Left lung (tissue), 10 donors: ENCODE results near the gene HOXC5. TPM values are rescaled to one million over a fixed set of nuclear protein-coding genes. Genes with fewer than 3 reads are reported as not detected.

ENCODE experiments used
- ATAC-seq: fragments of 200-7000 bp; cut with Tn5 transposase; one replicate; pipeline ENCODE4 v1.9.1; 2020; ENCODE audit warnings: moderate library complexity
- DNase-seq, 4 donors: peaks; one replicate each; pipeline ENCODE4 v3.0.0-alpha.2; 2013 to 2020
- H3K27ac ChIP-seq, 2 donors: fragments of 200-600 bp; sonication (generic) in 1 of 2; one replicate each; pipeline versions ENCODE4 v1.5.0 to v1.8.0; 2020 to 2021
- H3K27me3 ChIP-seq, 2 donors: fragments of 200-600 bp; sonication (generic) in 1 of 2; one replicate each; pipeline versions ENCODE4 v1.5.0 to v1.8.0; 2020 to 2021
- H3K36me3 ChIP-seq, 2 donors: fragments of 200-600 bp; sonication (generic) in 1 of 2; one replicate each; pipeline versions ENCODE4 v1.5.0 to v1.8.0; 2020 to 2021
- H3K4me1 ChIP-seq, 2 donors: fragments of 200-600 bp; one replicate each; pipeline ENCODE4 v1.8.0; 2021
- H3K4me3 ChIP-seq, 2 donors: fragments of 200-600 bp; sonication (generic) in 1 of 2; one replicate each; pipeline versions ENCODE4 v1.5.0 to v1.8.0; 2020 to 2021; ENCODE audit warnings: mild to moderate bottlenecking in 1 of 2
- H3K9me3 ChIP-seq, 2 donors: fragments of 200-600 bp; sonication (generic) in 1 of 2; one replicate each; pipeline versions ENCODE4 v1.5.0 to v1.8.0; 2020 to 2021
- CTCF ChIP-seq, 2 donors: fragments of 200-600 bp; sonication (generic) in 1 of 2; IDR thresholded peaks; one replicate each; pipeline versions ENCODE4 v1.5.0 to v1.8.0; 2021; ENCODE audit warnings: antibody characterized with exemption in 2 of 2
- intact Hi-C, 2 donors: fragments of 100-400 bp; cut with DNase I; formaldehyde crosslinking; loops; one replicate each; pipeline versions ENCODE4 v1.11.2 to v1.14.2; 2022
- polyA plus RNA-seq, 6 donors: library from polyadenylated mRNA; unstranded; fragments of 120-200 nt; gene quantifications; one replicate each; pipeline ENCODE4 v1.2.1, GENCODE V29; 2013; ENCODE audit not compliant: insufficient read length in 6 of 6
- total RNA-seq, 2 donors: library from RNA; stranded (reverse); fragmentation: NEBNext Ultra II Directional; extraction: Animal tissue kit (Norgen Biotek cat#: 25700); gene quantifications; one replicate each; pipeline ENCODE4 v1.2.1, GENCODE V29; 2021
- donor health status: DM: no; HTN: yes; CAD: no.
- donor health status: DM: no; HTN: no; CAD: no.

Gene HOXC5
- total and polyA plus RNA-seq, 8 donors, result 0.11 to 0.38 (median 0.28) TPM

- no peak for DNase-seq
- H3K4me3 ChIP-seq, result no peak overlapping the region
- H3K27me3 ChIP-seq, result peaks cover 91 to 98% of the 10 kb centered on the region in 2 donors
- H3K4me1 ChIP-seq, result peaks cover 4 to 27% of the 10 kb centered on the region in 2 donors
- H3K36me3 ChIP-seq, result no peaks in the 10 kb centered on the region
- intact Hi-C loops, result loop anchor here in 1 of 2 donors (5.0 kb wide), 1 partner anchor 181 kb away; no protein-coding TSS in a partner anchor
- ATAC-seq, result no peak
- TF ChIP-seq CTCF (IDR thresholded peaks at IDR 0.05), result no peak
- no peaks in the 10 kb centered on the region for H3K9me3 ChIP-seq
- no peak overlapping the region for H3K27ac ChIP-seq
These were observed 21.7 kb upstream of the HOXC5 start for GRCh38 chr12:54010972-54011664.

- Histone ChIP-seq H3K4me1 (peaks cover 0 to 19% of the 10 kb centered on the region in 2 donors), H3K27ac (no peak overlapping the region), H3K36me3 (no peaks in the 10 kb centered on the region), H3K27me3 (peaks cover 91 to 98% of the 10 kb centered on the region in 2 donors), H3K9me3 (no peaks in the 10 kb centered on the region), H3K4me3 (no peak overlapping the region)
- intact Hi-C loops, result loop anchor here in 1 of 2 donors (5.0 kb wide), 1 partner anchor 180 kb away; no protein-coding TSS in a partner anchor
- no peak for TF ChIP-seq CTCF (IDR thresholded peaks at IDR 0.05)
- ATAC-seq, result no peak
- no peak for DNase-seq
These were observed 21.0 kb upstream of the HOXC5 start for GRCh38 chr12:54011665-54012532.

GRCh38 chr12:54012631-54013409 lies 20.0 kb upstream of the HOXC5 start:
- no peaks in the 10 kb centered on the region for H3K36me3 ChIP-seq
- peaks cover 0 to 23% of the 10 kb centered on the region in 2 donors for H3K4me1 ChIP-seq
- ATAC-seq, result no peak
- H3K4me3 ChIP-seq, result no peak overlapping the region
- H3K27me3 ChIP-seq, result peaks cover 89 to 98% of the 10 kb centered on the region in 2 donors
- TF ChIP-seq CTCF (IDR thresholded peaks at IDR 0.05), result no peak
- no peak overlapping the region for H3K27ac ChIP-seq
- intact Hi-C loops, result loop anchor here in 1 of 2 donors (5.0 kb wide), 1 partner anchor 179 kb away; no protein-coding TSS in a partner anchor
- no peak for DNase-seq
- H3K9me3 ChIP-seq, result no peaks in the 10 kb centered on the region

GRCh38 chr12:54014377-54015017 lies 18.4 kb upstream of the HOXC5 start:
- Histone ChIP-seq H3K36me3 (no peaks in the 10 kb centered on the region), H3K9me3 (no peaks in the 10 kb centered on the region), H3K27ac (no peak overlapping the region), H3K4me3 (no peak overlapping the region), H3K4me1 (peaks cover 0 to 28% of the 10 kb centered on the region in 2 donors), H3K27me3 (peaks cover 91 to 100% of the 10 kb centered on the region in 2 donors)
- TF ChIP-seq CTCF (IDR thresholded peaks at IDR 0.05), result no peak
- ATAC-seq (no peak), DNase-seq (peak in 1 of 4 donors; percentile 53)
- intact Hi-C loops, result loop anchor here in 1 of 2 donors (5.0 kb wide), 1 partner anchor 178 kb away; no protein-coding TSS in a partner anchor
